ENCODE data around the gene FRMD5.

DNA sequence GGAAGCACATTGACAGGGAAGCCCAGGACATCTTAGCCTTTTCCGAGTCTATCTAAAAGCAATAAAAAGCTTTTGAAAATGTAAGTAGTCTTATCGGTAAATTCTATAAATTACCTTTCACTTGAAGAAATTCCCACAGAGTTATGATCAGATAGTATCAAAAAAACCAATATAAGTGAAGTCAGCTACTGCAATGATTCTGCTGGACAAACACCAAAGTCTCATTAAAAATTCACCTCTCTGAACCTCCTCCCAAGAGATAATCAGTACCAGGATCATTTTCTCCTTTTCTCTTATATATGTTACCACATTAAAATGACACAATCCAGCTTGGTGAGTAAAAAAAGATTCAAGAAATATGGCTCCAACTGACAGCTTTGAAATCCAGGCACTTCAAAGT is 69.2 kb downstream of the FRMD5 start:
- TF ChIP-seq, protein P1, sequence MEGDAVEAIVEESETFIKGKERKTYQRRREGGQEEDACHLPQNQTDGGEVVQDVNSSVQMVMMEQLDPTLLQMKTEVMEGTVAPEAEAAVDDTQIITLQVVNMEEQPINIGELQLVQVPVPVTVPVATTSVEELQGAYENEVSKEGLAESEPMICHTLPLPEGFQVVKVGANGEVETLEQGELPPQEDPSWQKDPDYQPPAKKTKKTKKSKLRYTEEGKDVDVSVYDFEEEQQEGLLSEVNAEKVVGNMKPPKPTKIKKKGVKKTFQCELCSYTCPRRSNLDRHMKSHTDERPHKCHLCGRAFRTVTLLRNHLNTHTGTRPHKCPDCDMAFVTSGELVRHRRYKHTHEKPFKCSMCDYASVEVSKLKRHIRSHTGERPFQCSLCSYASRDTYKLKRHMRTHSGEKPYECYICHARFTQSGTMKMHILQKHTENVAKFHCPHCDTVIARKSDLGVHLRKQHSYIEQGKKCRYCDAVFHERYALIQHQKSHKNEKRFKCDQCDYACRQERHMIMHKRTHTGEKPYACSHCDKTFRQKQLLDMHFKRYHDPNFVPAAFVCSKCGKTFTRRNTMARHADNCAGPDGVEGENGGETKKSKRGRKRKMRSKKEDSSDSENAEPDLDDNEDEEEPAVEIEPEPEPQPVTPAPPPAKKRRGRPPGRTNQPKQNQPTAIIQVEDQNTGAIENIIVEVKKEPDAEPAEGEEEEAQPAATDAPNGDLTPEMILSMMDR (optimal IDR thresholded peaks at IDR 0.05 in 1 of 3, IDR thresholded peaks at IDR 0.05 in 1 of 3, conservative IDR thresholded peaks at IDR 0.05 in 1 of 3; ENCODE audit: extremely low read depth in 1 of 3, insufficient read depth in 2 of 3, low read length in 3 of 3), result no peak
- TF ChIP-seq EZH2 (IDR thresholded peaks at IDR 0.05; ENCODE audit: low read length), result no peak

Data from keratinocyte (primary cell).